HCT116 (cell line): ENCODE results near the gene MKI67. TPM values are rescaled to one million over a fixed set of nuclear protein-coding genes. Genes with fewer than 3 reads are reported as not detected.

ENCODE experiments used
- ATAC-seq: fragments of 200-7000 bp; cut with Tn5 transposase; 2 replicates; pipeline ENCODE4 v1.9.1; 2020; ENCODE audit warnings: mild to moderate bottlenecking, moderate library complexity
- BruUV-seq: library from RNA; stranded (reverse); fragments of 400-500 nt; replicated peaks from 2 replicates; lab custom pipeline; 2021; lab: Mats Ljungman, UMichigan
- CTCF ChIA-PET: fragments of 300-600 bp; sonication (Branson Sonifier 250); formaldehyde crosslinking; loops from one replicate; lab custom pipeline; 2021; ENCODE audit warnings: antibody characterized with exemption; lab: Charles Lee
- POLR2A ChIA-PET: fragments of 300-600, 350-600 bp; sonication (Branson Sonifier 250); formaldehyde crosslinking; loops from one replicate; lab custom pipeline; 2021; ENCODE audit warnings: antibody characterized with exemption; lab: Charles Lee
- RAD21 ChIA-PET, 2 experiments: fragments of 300-600 bp; sonication (Branson Sonifier 250); formaldehyde crosslinking; loops; one replicate each; lab custom pipeline; 2023; ENCODE audit warnings: low total read pairs in 2 of 2; ENCODE audit not compliant: uncharacterized antibody in 2 of 2, unreplicated experiment in 2 of 2, low non-redundant PET in 1 of 2; lab: Charles Lee
- DNase-seq: peaks from one replicate; pipeline ENCODE4 v3.0.0-alpha.2; 2010; ENCODE audit warnings: low read depth, low spot score
- H2AFZ ChIP-seq: fragments of 200-600 bp; shearing (Covaris generic), sonication (generic); 2 replicates; pipeline ENCODE4 v1.6.1; 2017; ENCODE audit warnings: low read depth, mixed run types, mixed read lengths, antibody characterized with exemption, low read length; ENCODE audit not compliant: poor library complexity, severe bottlenecking
- H3K27ac ChIP-seq: 2 replicates; pipeline ENCODE4 v1.5.1; 2012; ENCODE audit warnings: low read depth, low read length
- H3K27me3 ChIP-seq: fragments of 200-600 bp; sonication (generic); 2 replicates; pipeline ENCODE4 v1.6.1; 2016; ENCODE audit warnings: mixed run types, low read length, mixed read lengths; ENCODE audit not compliant: insufficient read depth
- H3K36me3 ChIP-seq, 2 experiments: fragments of 200-500 bp in 1 of 2; fragments of 200-600 bp in 1 of 2; sonication (Bioruptor generic) in 1 of 2; sonication (generic) in 1 of 2; 2 replicates each; pipeline versions ENCODE4 v1.5.1 to v1.6.1; 2014 to 2016; ENCODE audit warnings: low read length in 2 of 2, inconsistent platforms in 1 of 2, mixed read lengths in 1 of 2, mixed run types in 1 of 2; ENCODE audit not compliant: insufficient read depth in 2 of 2, control insufficient read depth in 1 of 2
- H3K4me1 ChIP-seq, 2 experiments: fragments of 200-600 bp in 1 of 2; sonication (generic) in 1 of 2; 2 replicates each; pipeline versions ENCODE4 v1.5.1 to v1.6.1; 2012 to 2017; ENCODE audit warnings: low read length in 2 of 2, inconsistent platforms in 1 of 2, mild to moderate bottlenecking in 1 of 2, mixed read lengths in 1 of 2, mixed run types in 1 of 2, moderate library complexity in 1 of 2; ENCODE audit not compliant: insufficient read depth in 2 of 2, control insufficient read depth in 1 of 2
- H3K4me2 ChIP-seq: fragments of 200-600 bp; sonication (generic); 2 replicates; pipeline ENCODE4 v1.6.1; 2017; ENCODE audit warnings: mixed run types, low read length, mixed read lengths
- H3K4me3 ChIP-seq, 2 experiments: fragments of 200-600 bp in 1 of 2; sonication (generic) in 1 of 2; replicated peaks in 1 of 2; 2 replicates each; pipeline ENCODE4 v1.5.1; 2011 to 2016; ENCODE audit warnings: low read length in 2 of 2, control low read depth in 1 of 2, low read depth in 1 of 2, mild to moderate bottlenecking in 1 of 2, mixed read lengths in 1 of 2, mixed run types in 1 of 2
- H3K79me2 ChIP-seq: fragments of 200-600 bp; sonication (generic); 2 replicates; pipeline ENCODE4 v1.6.1; 2017; ENCODE audit warnings: mild to moderate bottlenecking, mixed run types, low read length, moderate library complexity, mixed read lengths; ENCODE audit not compliant: insufficient read depth
- H3K9ac ChIP-seq: fragments of 200-600 bp; sonication (generic); 2 replicates; pipeline ENCODE4 v1.6.1; 2016; ENCODE audit warnings: low read length, mixed read lengths
- H3K9me2 ChIP-seq: fragments of 200-600 bp; sonication (generic), shearing (Covaris generic); 2 replicates; pipeline ENCODE4 v1.6.1; 2017; ENCODE audit warnings: mixed run types, mild to moderate bottlenecking, moderate library complexity; ENCODE audit not compliant: insufficient read depth
- H3K9me3 ChIP-seq, 2 experiments: fragments of 200-500 bp in 1 of 2; fragments of 200-600 bp in 1 of 2; sonication (Bioruptor generic) in 1 of 2; sonication (generic) in 1 of 2; 2 replicates each; pipeline ENCODE4 v1.6.1; 2014 to 2017; ENCODE audit warnings: low read length in 2 of 2, mixed read lengths in 2 of 2, inconsistent platforms in 1 of 2, low read depth in 1 of 2, mild to moderate bottlenecking in 1 of 2, mixed run types in 1 of 2, moderate library complexity in 1 of 2; ENCODE audit not compliant: control insufficient read depth in 1 of 2, insufficient read depth in 1 of 2
- H4K20me1 ChIP-seq: fragments of 200-600 bp; sonication (generic), shearing (Covaris generic); 2 replicates; pipeline ENCODE4 v1.6.1; 2017; ENCODE audit warnings: mixed run types, mild to moderate bottlenecking, moderate library complexity; ENCODE audit not compliant: insufficient read depth
- ATF3 ChIP-seq: IDR thresholded peaks from 2 replicates; pipeline ENCODE4 v1.6.1; 2012
- CEBPB ChIP-seq: IDR thresholded peaks from 2 replicates; pipeline ENCODE4 v1.6.1; 2012; ENCODE audit warnings: low read depth
- EGR1 ChIP-seq: IDR thresholded peaks from 2 replicates; pipeline ENCODE4 v1.6.1; 2012; ENCODE audit warnings: low read depth
- ELF1 ChIP-seq: IDR thresholded peaks from 2 replicates; pipeline ENCODE4 v1.6.1; 2012; ENCODE audit warnings: low read depth, borderline replicate concordance
- EZH2 ChIP-seq: fragments of 200-600 bp; sonication (generic); IDR thresholded peaks from 2 replicates; pipeline ENCODE4 v1.6.1; 2017; ENCODE audit warnings: antibody characterized with exemption, mixed run types
- EZH2phosphoT487 ChIP-seq: fragments of 200-600 bp; IDR thresholded peaks from 2 replicates; pipeline ENCODE4 v1.6.1; 2018; ENCODE audit warnings: antibody characterized with exemption, borderline replicate concordance
- FOSL1 ChIP-seq: IDR thresholded peaks from 2 replicates; pipeline ENCODE4 v1.6.1; 2012; ENCODE audit warnings: low read depth
- JUND ChIP-seq: IDR thresholded peaks from 2 replicates; pipeline ENCODE4 v1.6.1; 2012
- MAX ChIP-seq: IDR thresholded peaks from 2 replicates; pipeline ENCODE4 v1.6.1; 2012
- POLR2A ChIP-seq: IDR thresholded peaks from 2 replicates; pipeline ENCODE4 v1.7.0; 2011; ENCODE audit warnings: borderline replicate concordance; ENCODE audit not compliant: insufficient read depth, insufficient read length; ENCODE audit errors: extremely low read depth
- POLR2AphosphoS5 ChIP-seq: IDR thresholded peaks from 2 replicates; pipeline ENCODE4 v1.6.1; 2011; ENCODE audit warnings: mild to moderate bottlenecking, low read depth, low read length, moderate library complexity
- RAD21 ChIP-seq: IDR thresholded peaks from 2 replicates; pipeline ENCODE4 v1.6.1; 2012; ENCODE audit warnings: low read depth, mild to moderate bottlenecking
- SIN3A ChIP-seq: IDR thresholded peaks from 2 replicates; pipeline ENCODE4 v1.6.1; 2012; ENCODE audit warnings: low read depth
- SP1 ChIP-seq: IDR thresholded peaks from 2 replicates; pipeline ENCODE4 v1.6.1; 2012; ENCODE audit warnings: low read depth
- SRF ChIP-seq: IDR thresholded peaks from 2 replicates; pipeline ENCODE4 v1.6.1; 2012; ENCODE audit warnings: low read depth
- TCF7L2 ChIP-seq: IDR thresholded peaks from 2 replicates; pipeline ENCODE4 v1.7.0; 2011; ENCODE audit warnings: borderline replicate concordance, inconsistent platforms; ENCODE audit not compliant: insufficient read depth, insufficient read length; ENCODE audit errors: extremely low read depth
- ZBTB33 ChIP-seq: IDR thresholded peaks from 2 replicates; pipeline ENCODE4 v1.6.1; 2011; ENCODE audit warnings: mild to moderate bottlenecking, low read length, moderate library complexity; ENCODE audit not compliant: insufficient replicate concordance; ENCODE audit errors: extremely low read depth
- ZFX ChIP-seq: fragments of 450-650 bp; IDR thresholded peaks from 2 replicates; pipeline ENCODE4 v1.6.1; 2017
- intact Hi-C: fragments of 100-400 bp; cut with micrococcal nuclease; formaldehyde crosslinking; loops from 2 replicates; pipeline ENCODE4 v1.10.0; 2022
- total RNA-seq: library from RNA; stranded (reverse); gene quantifications from one replicate; pipeline ENCODE4 v1.2.1, GENCODE V29; 2021; ENCODE audit not compliant: unreplicated experiment

MKI67 gene
- total RNA-seq, 1 experiment from 2014 or later, result 202 TPM

GRCh38 chr10:128050936-128051335, 75.3 kb downstream of the MKI67 start:
- no peaks in the 10 kb centered on the region for H3K79me2 ChIP-seq
- H3K9me2 ChIP-seq, result no peaks in the 10 kb centered on the region
- TF ChIP-seq EGR1 (no peak), ZBTB33 (no peak), SIN3A (no peak), ELF1 (no peak), MAX (no peak), POLR2AphosphoS5 (no peak), RAD21 (no peak), CEBPB (no peak), JUND (no peak), ZFX (no peak), SP1 (no peak), TCF7L2 (no peak), FOSL1 (no peak), POLR2A (no peak), ATF3 (no peak), SRF (no peak), EZH2phosphoT487 (no peak), EZH2 (no peak)
- H3K9ac ChIP-seq, result no peak overlapping the region
- BruUV-seq, result no TSS peak
- H3K4me2 ChIP-seq, result no peak overlapping the region
- RAD21 ChIA-PET, result no interaction called here
- H3K36me3 ChIP-seq, result no peaks in the 10 kb centered on the region
- H3K27ac ChIP-seq, result no peak overlapping the region
- no peak overlapping the region for H2AFZ ChIP-seq
- intact Hi-C loops, result no loop called here
- DNase-seq (no peak), ATAC-seq (no peak)
- no peaks in the 10 kb centered on the region for H4K20me1 ChIP-seq
- peaks cover 10 to 23% of the 10 kb centered on the region in 2 experiments; a peak in 3 of 4 replicates for H3K4me1 ChIP-seq
- POLR2A ChIA-PET, result no interaction called here
- H3K4me3 ChIP-seq, result no peak overlapping the region
- no peaks in the 10 kb centered on the region for H3K27me3 ChIP-seq
- CTCF ChIA-PET, result interaction anchor here (1.4 to 1.5 kb wide), 2 partner anchors 16 to 18 kb away, joined by 3 to 4 read pairs; no protein-coding TSS in a partner anchor
- no peaks in the 10 kb centered on the region for H3K9me3 ChIP-seq
